ENCODE measurements around the gene LAMP1.

GRCh38 chr13:113338451-113338850 is 41.4 kb downstream of the LAMP1 start:
- TF ChIP-seq CTCF (conservative IDR thresholded peaks at IDR 0.05; ENCODE audit: low read length) = no peak
- no peak for TF ChIP-seq EZH2phosphoT487 (IDR thresholded peaks at IDR 0.05; ENCODE audit: borderline replicate concordance, low read depth, low read length)

All from OCI-LY7 (cell line).